Neutrophil (primary cell): ENCODE measurements around the gene KLHL40.

ENCODE experiments used
- H3K27ac ChIP-seq: fragments of 200-600 bp; sonication (generic); 2 replicates; pipeline ENCODE4 v1.5.1; 2016; ENCODE audit warnings: mild to moderate bottlenecking, moderate library complexity
- H3K27me3 ChIP-seq: fragments of 200-600 bp; sonication (generic); 2 replicates; pipeline ENCODE4 v1.6.0; 2016; ENCODE audit warnings: mild to moderate bottlenecking
- H3K36me3 ChIP-seq: fragments of 200-600 bp; sonication (generic); 2 replicates; pipeline ENCODE4 v1.5.1; 2017
- H3K4me1 ChIP-seq, 2 experiments: fragments of 200-600 bp in 1 of 2; sonication (generic) in 1 of 2; 1 replicate in 1 of 2; 2 replicates in 1 of 2; pipeline versions ENCODE4 v1.5.1 to v1.6.1; 2013 to 2016; ENCODE audit warnings: low read depth in 1 of 2, low read length in 1 of 2, mild to moderate bottlenecking in 1 of 2, moderate library complexity in 1 of 2; ENCODE audit not compliant: control insufficient read depth in 1 of 2, insufficient read depth in 1 of 2
- H3K4me3 ChIP-seq, 2 experiments: fragments of 200-600 bp in 1 of 2; sonication (generic) in 1 of 2; 1 replicate in 1 of 2; 2 replicates in 1 of 2; pipeline ENCODE4 v1.5.1; 2013 to 2016; ENCODE audit warnings: low read depth in 1 of 2, low read length in 1 of 2, mild to moderate bottlenecking in 1 of 2, moderate library complexity in 1 of 2
- H3K9me3 ChIP-seq: fragments of 200-600 bp; sonication (generic); 2 replicates; pipeline ENCODE4 v1.5.1; 2016
- CTCF ChIP-seq: fragments of 200-600 bp; sonication (generic); IDR thresholded peaks from 2 replicates; pipeline ENCODE4 v1.5.1; 2016; ENCODE audit warnings: antibody characterized with exemption

The KLHL40 gene

GRCh38 chr3:42731476-42732195, 46.3 kb downstream of the KLHL40 start:
- TF ChIP-seq CTCF: no peak
- no peak overlapping the region for H3K4me3 ChIP-seq
- H3K9me3 ChIP-seq: no peaks in the 10 kb centered on the region
- no peak overlapping the region for H3K27ac ChIP-seq
- H3K27me3 ChIP-seq: no peaks in the 10 kb centered on the region
- no peaks in the 10 kb centered on the region for H3K36me3 ChIP-seq
- no peaks in the 10 kb centered on the region for H3K4me1 ChIP-seq

GRCh38 chr3:42732196-42732828, 47.0 kb downstream of the KLHL40 start:
- TF ChIP-seq CTCF: no peak
- H3K27ac ChIP-seq: no peak overlapping the region

GRCh38 chr3:42732829-42733459, 47.6 kb downstream of the KLHL40 start:
- Histone ChIP-seq H3K27me3 (no peaks in the 10 kb centered on the region), H3K4me1 (no peaks in the 10 kb centered on the region), H3K27ac (no peak overlapping the region), H3K9me3 (no peaks in the 10 kb centered on the region), H3K4me3 (no peak overlapping the region), H3K36me3 (no peaks in the 10 kb centered on the region)
- no peak for TF ChIP-seq CTCF

More at GRCh38 chr3:42732196-42732828, 47.0 kb downstream of the KLHL40 start:
- no peaks in the 10 kb centered on the region for H3K36me3 ChIP-seq
- no peaks in the 10 kb centered on the region for H3K27me3 ChIP-seq
- no peaks in the 10 kb centered on the region for H3K4me1 ChIP-seq
- H3K9me3 ChIP-seq: no peaks in the 10 kb centered on the region
- H3K4me3 ChIP-seq: no peak overlapping the region

GRCh38 chr3:42733501-42734262, 48.3 kb downstream of the KLHL40 start:
- no peak overlapping the region for H3K27ac ChIP-seq
- no peak for TF ChIP-seq CTCF

GRCh38 chr3:42734263-42734860, 49.0 kb downstream of the KLHL40 start:
- Histone ChIP-seq H3K4me3 (no peak overlapping the region), H3K27ac (no peak overlapping the region), H3K4me1 (no peaks in the 10 kb centered on the region)

More at GRCh38 chr3:42733501-42734262, 48.3 kb downstream of the KLHL40 start:
- no peak overlapping the region for H3K4me3 ChIP-seq
- H3K36me3 ChIP-seq: no peaks in the 10 kb centered on the region
- no peaks in the 10 kb centered on the region for H3K4me1 ChIP-seq
- no peaks in the 10 kb centered on the region for H3K27me3 ChIP-seq
- no peaks in the 10 kb centered on the region for H3K9me3 ChIP-seq

More at GRCh38 chr3:42734263-42734860, 49.0 kb downstream of the KLHL40 start:
- H3K9me3 ChIP-seq: no peaks in the 10 kb centered on the region
- no peak for TF ChIP-seq CTCF
- H3K36me3 ChIP-seq: no peaks in the 10 kb centered on the region
- H3K27me3 ChIP-seq: no peaks in the 10 kb centered on the region
